ENCODE data around the gene PRRX2. TPM values are rescaled to one million over a fixed set of nuclear protein-coding genes. Genes with fewer than 3 reads are reported as not detected.
"Not testable (repeated sequence)": the region's sequence is repeated elsewhere in the genome, so short reads cannot be mapped to it uniquely, and the experiment has no call there.

Gene PRRX2
- total RNA-seq, 4 donors from 2014 or later = 9.6 to 32.1 (median 14.9) TPM

- H3K27ac ChIP-seq = no peak overlapping the region
- no peaks in the 10 kb centered on the region for H3K9me3 ChIP-seq
- no peak for TF ChIP-seq CTCF (IDR thresholded peaks at IDR 0.05)
- no peak for TF ChIP-seq POLR2A (IDR thresholded peaks at IDR 0.05)
- no peak for TF ChIP-seq EP300 (IDR thresholded peaks at IDR 0.05)
- no peak overlapping the region for H3K4me3 ChIP-seq
- no peak for DNase-seq (ENCODE audit: low spot score in 2 of 2)
- WGBS, 2 donors = 83 to 92% methylated on average over 2 of the region's 2 CpGs
- no peaks in the 10 kb centered on the region for H3K36me3 ChIP-seq
- H3K4me1 ChIP-seq = peaks cover 0 to 11% (median 4%) of the 10 kb centered on the region in 4 donors
- peaks cover 0 to 24% of the 10 kb centered on the region in 2 donors for H3K27me3 ChIP-seq
Observed at GRCh38 chr9:129661029-129661428, 4.4 kb upstream of the PRRX2 start.

DNA sequence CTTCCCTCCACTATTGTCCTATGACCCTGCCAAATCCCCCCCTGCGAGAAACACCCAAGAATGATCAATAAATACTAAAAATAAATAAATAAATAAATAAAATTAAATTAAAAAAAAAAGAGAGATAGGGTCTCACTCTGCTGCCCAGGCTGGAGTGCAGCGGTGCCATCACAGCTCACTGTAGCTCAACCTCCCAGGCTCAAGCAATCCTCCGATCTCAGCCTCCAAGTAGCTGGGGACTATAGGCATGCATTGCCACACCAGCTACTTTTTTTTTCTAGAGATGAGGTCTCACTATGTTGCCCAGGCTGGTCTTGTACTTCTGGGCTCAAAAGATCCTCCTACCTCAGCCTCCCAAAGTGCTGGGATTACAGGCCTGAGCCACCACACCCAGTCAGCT is 3.2 kb upstream of the PRRX2 start:
- DNase-seq (ENCODE audit: low spot score in 2 of 2); H3K4me3 ChIP-seq; H3K27ac ChIP-seq; H3K9me3 ChIP-seq; H3K36me3 ChIP-seq: not testable (repeated sequence)
- peaks cover 0 to 23% (median 4%) of the 10 kb centered on the region in 4 donors for H3K4me1 ChIP-seq
- 60 to 78% methylated on average over 3 of the region's 3 CpGs for WGBS, 2 donors
- peaks cover 0 to 36% of the 10 kb centered on the region in 2 donors for H3K27me3 ChIP-seq

- H3K4me3 ChIP-seq = peak overlapping the region; percentile 27 to 59 (median 38)
- 13 to 14% methylated on average over 29 of the region's 36 CpGs for WGBS, 2 donors
- H3K27ac ChIP-seq = peak overlapping the region in 1 of 4 donors; percentile 66
- H3K27me3 ChIP-seq = peaks cover 0 to 48% of the 10 kb centered on the region in 2 donors
- TF ChIP-seq CTCF (IDR thresholded peaks at IDR 0.05) (no peak), POLR2A (IDR thresholded peaks at IDR 0.05) (no peak), EP300 (IDR thresholded peaks at IDR 0.05) (no peak)
- DNase-seq (ENCODE audit: low spot score in 2 of 2) = no peak
- H3K9me3 ChIP-seq = no peaks in the 10 kb centered on the region
- no peaks in the 10 kb centered on the region for H3K36me3 ChIP-seq
- H3K4me1 ChIP-seq = peaks cover 0 to 31% (median 4%) of the 10 kb centered on the region in 4 donors
Observed at GRCh38 chr9:129664746-129665388, 580 bp upstream of the PRRX2 start.

- H3K4me3 ChIP-seq = peak overlapping the region; percentile 2 to 59 (median 31)
- H3K27me3 ChIP-seq = peaks cover 0 to 48% of the 10 kb centered on the region in 2 donors
- H3K27ac ChIP-seq = peak overlapping the region in 1 of 4 donors; percentile 66
- H3K36me3 ChIP-seq = no peaks in the 10 kb centered on the region
- no peaks in the 10 kb centered on the region for H3K9me3 ChIP-seq
- 1 to 3% methylated on average over 34 to 48 of the region's 88 CpGs for WGBS, 2 donors
- TF ChIP-seq POLR2A (IDR thresholded peaks at IDR 0.05) (peak in 1 of 2 donors; percentile 4), CTCF (IDR thresholded peaks at IDR 0.05) (no peak)
- H3K4me1 ChIP-seq = peaks cover 0 to 31% (median 4%) of the 10 kb centered on the region in 4 donors
- no peak for DNase-seq (ENCODE audit: low spot score in 2 of 2)
Observed at GRCh38 chr9:129665814-129666520, 520 bp downstream of the PRRX2 start.

DNA sequence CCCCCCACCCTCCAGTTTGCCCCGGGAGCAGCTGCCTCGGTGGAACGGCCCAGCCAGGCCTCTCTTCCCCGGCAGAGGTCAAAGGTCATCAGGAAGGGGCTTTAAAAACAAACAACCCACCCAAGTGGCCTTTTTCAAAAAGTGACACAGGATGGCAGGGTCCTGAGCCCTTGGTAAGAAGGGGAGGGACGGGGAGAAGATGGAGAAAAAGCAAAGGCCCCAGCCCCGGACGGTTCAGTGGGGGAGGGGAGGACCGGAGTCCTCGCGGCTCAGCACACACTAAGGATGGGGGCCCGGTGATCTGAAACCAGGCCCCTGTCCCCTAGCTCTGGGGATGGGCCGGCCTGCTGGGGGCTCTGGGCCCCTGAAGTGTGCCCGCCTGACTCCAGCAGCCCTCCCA is 1.1 kb downstream of the PRRX2 start:
- no peaks in the 10 kb centered on the region for H3K36me3 ChIP-seq
- no peak for TF ChIP-seq POLR2A (IDR thresholded peaks at IDR 0.05)
- TF ChIP-seq EP300 (IDR thresholded peaks at IDR 0.05) = no peak
- TF ChIP-seq CTCF (IDR thresholded peaks at IDR 0.05) = no peak
- DNase-seq (ENCODE audit: low spot score in 2 of 2) = no peak
- H3K27ac ChIP-seq = peak overlapping the region in 1 of 4 donors; percentile 66
- peak overlapping the region in 3 of 4 donors; percentile 2 to 59 (median 35) for H3K4me3 ChIP-seq
- 28 to 40% methylated on average over 9 to 13 of the region's 13 CpGs for WGBS, 2 donors
- H3K27me3 ChIP-seq = peaks cover 0 to 48% of the 10 kb centered on the region in 2 donors
- H3K4me1 ChIP-seq = peaks cover 0 to 36% (median 4%) of the 10 kb centered on the region in 4 donors
- no peaks in the 10 kb centered on the region for H3K9me3 ChIP-seq
